Naive thymus-derived CD8-positive, alpha-beta T cell (primary cell): ENCODE data around the gene BCR. TPM values are rescaled to one million over a fixed set of nuclear protein-coding genes. Genes with fewer than 3 reads are reported as not detected.

Source experiments
- ATAC-seq, 2 donors: fragments of 150-1000 bp; cut with Tn5 transposase in 1 of 2; sonication (Bioruptor Pico), chemical (Tn5 transposase) in 1 of 2; 1 replicate in 1 of 2; 2 replicates in 1 of 2; pipeline ENCODE4 v1.10.0; 2021; ENCODE audit warnings: mild to moderate bottlenecking in 2 of 2, moderate library complexity in 2 of 2
- POLR2A ChIA-PET: fragments of 350-600 bp; sonication (Branson Sonifier 250); formaldehyde crosslinking; loops from one replicate; lab custom pipeline; 2021; ENCODE audit warnings: antibody characterized with exemption; lab: Charles Lee
- DNase-seq, 10 donors: peaks; one replicate each; pipeline versions ENCODE4 v3.0.0 to v3.0.0-alpha.2; 2020 to 2022
- H3K27ac Mint-ChIP-seq, 10 donors: one replicate each; pipeline ENCODE4 v1.8.0; 2020 to 2022; ENCODE audit warnings: mild to moderate bottlenecking in 10 of 10, mixed read lengths in 10 of 10, moderate library complexity in 4 of 10, inconsistent platforms in 1 of 10
- H3K27me3 Mint-ChIP-seq, 5 donors: one replicate each; pipeline ENCODE4 v1.8.0; 2021 to 2022; ENCODE audit warnings: mixed read lengths in 5 of 5
- H3K36me3 Mint-ChIP-seq, 3 donors: one replicate each; pipeline ENCODE4 v1.8.0; 2020 to 2022; ENCODE audit warnings: mixed read lengths in 3 of 3, mild to moderate bottlenecking in 2 of 3, inconsistent platforms in 1 of 3
- H3K4me1 Mint-ChIP-seq, 4 donors: one replicate each; pipeline ENCODE4 v1.8.0; 2021 to 2022; ENCODE audit warnings: mixed read lengths in 4 of 4
- H3K4me3 Mint-ChIP-seq, 10 donors: one replicate each; pipeline ENCODE4 v1.8.0; 2020 to 2022; ENCODE audit warnings: mild to moderate bottlenecking in 10 of 10, mixed read lengths in 10 of 10, moderate library complexity in 6 of 10, inconsistent platforms in 1 of 10
- H3K9me3 Mint-ChIP-seq, 9 donors: one replicate each; pipeline ENCODE4 v1.8.0; 2020 to 2022; ENCODE audit warnings: mixed read lengths in 9 of 9, mild to moderate bottlenecking in 3 of 9, inconsistent platforms in 1 of 9, moderate library complexity in 1 of 9
- polyA plus RNA-seq, 3 donors: library from polyadenylated mRNA; unstranded; fragments of 300-500 nt; fragmentation: Illumina TruSeq; gene quantifications; one replicate each; pipeline ENCODE4 v1.2.3, GENCODE V29; 2021
- total RNA-seq, 8 experiments: library from RNA in 2 of 8; stranded (reverse) in 2 of 8; gene quantifications; one replicate each; pipeline ENCODE4 v1.2.3 and lab custom pipeline; 2021 to 2026

BCR gene
- total and polyA plus RNA-seq, 5 experiments from 2014 or later: 3.8 to 76.9 (median 18.3) TPM

GRCh38 chr22:23257889-23258825, 77.8 kb downstream of the BCR start:
- peaks cover 4 to 42% (median 17%) of the 10 kb centered on the region in 4 donors for H3K4me1 Mint-ChIP-seq
- H3K27ac Mint-ChIP-seq: peak overlapping the region in 3 of 10 donors; percentile 33 to 79 (median 52)
- no peak for ATAC-seq
- H3K36me3 Mint-ChIP-seq: peaks cover 0 to 61% (median 0%) of the 10 kb centered on the region in 3 donors
- POLR2A ChIA-PET: no interaction called here
- H3K27me3 Mint-ChIP-seq: no peaks in the 10 kb centered on the region
- H3K4me3 Mint-ChIP-seq: no peak overlapping the region
- H3K9me3 Mint-ChIP-seq: no peaks in the 10 kb centered on the region
- DNase-seq: no peak

- ATAC-seq (no peak), DNase-seq (no peak)
- Mint-ChIP-seq H3K36me3 (peaks cover 0 to 63% (median under 1%) of the 10 kb centered on the region in 3 donors), H3K4me1 (peaks cover 4 to 41% (median 16%) of the 10 kb centered on the region in 4 donors), H3K9me3 (no peaks in the 10 kb centered on the region), H3K27ac (peak overlapping the region in 3 of 10 donors; percentile 33 to 54 (median 52)), H3K27me3 (no peaks in the 10 kb centered on the region), H3K4me3 (no peak overlapping the region)
- POLR2A ChIA-PET: no interaction called here
These were observed 78.5 kb downstream of the BCR start for GRCh38 chr22:23258826-23259170.

GRCh38 chr22:23259916-23260644, 79.8 kb downstream of the BCR start:
- no peak overlapping the region for H3K4me3 Mint-ChIP-seq
- no peaks in the 10 kb centered on the region for H3K27me3 Mint-ChIP-seq
- peak overlapping the region in 4 of 10 donors; percentile 29 to 46 (median 40) for H3K27ac Mint-ChIP-seq
- H3K36me3 Mint-ChIP-seq: peaks cover 0 to 62% (median 2%) of the 10 kb centered on the region in 3 donors
- H3K4me1 Mint-ChIP-seq: peaks cover 4 to 33% (median 11%) of the 10 kb centered on the region in 4 donors
- POLR2A ChIA-PET: no interaction called here
- ATAC-seq: no peak
- no peaks in the 10 kb centered on the region for H3K9me3 Mint-ChIP-seq
- no peak for DNase-seq

GRCh38 chr22:23260645-23261581, 80.6 kb downstream of the BCR start:
- Mint-ChIP-seq H3K4me3 (no peak overlapping the region), H3K27me3 (no peaks in the 10 kb centered on the region), H3K27ac (peak overlapping the region in 4 of 10 donors; percentile 9 to 33 (median 26)), H3K4me1 (peaks cover 6 to 28% (median 11%) of the 10 kb centered on the region in 4 donors), H3K9me3 (no peaks in the 10 kb centered on the region), H3K36me3 (peaks cover 0 to 63% (median 2%) of the 10 kb centered on the region in 3 donors)
- POLR2A ChIA-PET: no interaction called here
- DNase-seq: no peak
- no peak for ATAC-seq

GRCh38 chr22:23261900-23262450, 81.7 kb downstream of the BCR start:
- no peak for ATAC-seq
- POLR2A ChIA-PET: no interaction called here
- Mint-ChIP-seq H3K4me1 (peaks cover 5 to 23% (median 7%) of the 10 kb centered on the region in 4 donors), H3K27ac (peak overlapping the region in 1 of 10 donors; percentile 6), H3K4me3 (no peak overlapping the region), H3K27me3 (no peaks in the 10 kb centered on the region), H3K9me3 (no peaks in the 10 kb centered on the region), H3K36me3 (peaks cover 0 to 61% (median 2%) of the 10 kb centered on the region in 3 donors)
- no peak for DNase-seq

- POLR2A ChIA-PET: no interaction called here
- no peak for ATAC-seq
- Mint-ChIP-seq H3K4me1 (peaks cover 0 to 18% (median 4%) of the 10 kb centered on the region in 4 donors), H3K27ac (peak overlapping the region in 2 of 10 donors; percentile 92), H3K36me3 (peaks cover 0 to 60% (median 2%) of the 10 kb centered on the region in 3 donors), H3K27me3 (no peaks in the 10 kb centered on the region), H3K9me3 (no peaks in the 10 kb centered on the region), H3K4me3 (no peak overlapping the region)
- no peak for DNase-seq
These were observed 82.4 kb downstream of the BCR start for GRCh38 chr22:23262518-23263332.

- DNase-seq (peak in 9 of 10 donors; percentile 17 to 69 (median 39)), ATAC-seq (peak; percentile 93 to 96)
- Mint-ChIP-seq H3K9me3 (no peaks in the 10 kb centered on the region), H3K36me3 (peaks cover 0 to 61% (median 2%) of the 10 kb centered on the region in 3 donors), H3K27me3 (no peaks in the 10 kb centered on the region), H3K27ac (peak overlapping the region; percentile 19 to 95 (median 57)), H3K4me1 (peaks cover 0 to 17% (median 7%) of the 10 kb centered on the region in 4 donors), H3K4me3 (peak overlapping the region in 2 of 10 donors; percentile 7 to 48)
- POLR2A ChIA-PET: no interaction called here
These were observed 83.6 kb downstream of the BCR start for GRCh38 chr22:23263651-23264555.

GRCh38 chr22:23264610-23265367, 84.5 kb downstream of the BCR start:
- peak overlapping the region in 6 of 10 donors; percentile 36 to 94 (median 52) for H3K27ac Mint-ChIP-seq

GRCh38 chr22:23265368-23265700, 85.0 kb downstream of the BCR start:
- H3K4me3 Mint-ChIP-seq: no peak overlapping the region
- peaks cover 0 to 22% (median 9%) of the 10 kb centered on the region in 4 donors for H3K4me1 Mint-ChIP-seq
- ATAC-seq (no peak), DNase-seq (no peak)
- H3K27ac Mint-ChIP-seq: peak overlapping the region in 4 of 10 donors; percentile 21 to 92 (median 50)
- POLR2A ChIA-PET: no interaction called here
- H3K9me3 Mint-ChIP-seq: no peaks in the 10 kb centered on the region
- peaks cover 0 to 64% (median 2%) of the 10 kb centered on the region in 3 donors for H3K36me3 Mint-ChIP-seq
- no peaks in the 10 kb centered on the region for H3K27me3 Mint-ChIP-seq

More at GRCh38 chr22:23264610-23265367, 84.5 kb downstream of the BCR start:
- Mint-ChIP-seq H3K27me3 (no peaks in the 10 kb centered on the region), H3K4me3 (no peak overlapping the region), H3K4me1 (peaks cover 0 to 16% (median 10%) of the 10 kb centered on the region in 4 donors), H3K36me3 (peaks cover 0 to 68% (median 2%) of the 10 kb centered on the region in 3 donors), H3K9me3 (no peaks in the 10 kb centered on the region)
- no peak for DNase-seq
- ATAC-seq: no peak
- POLR2A ChIA-PET: no interaction called here

GRCh38 chr22:23266780-23267179, 86.5 kb downstream of the BCR start:
- no peak for DNase-seq
- H3K27me3 Mint-ChIP-seq: no peaks in the 10 kb centered on the region
- peak overlapping the region in 5 of 10 donors; percentile 9 to 78 (median 46) for H3K27ac Mint-ChIP-seq
- POLR2A ChIA-PET: interaction anchor here (1.3 kb wide), 1 partner anchor 84 kb away, joined by 3 read pairs; no protein-coding TSS in a partner anchor
- no peaks in the 10 kb centered on the region for H3K9me3 Mint-ChIP-seq
- ATAC-seq: no peak
- peaks cover 0 to 70% (median 2%) of the 10 kb centered on the region in 3 donors for H3K36me3 Mint-ChIP-seq
- peaks cover 0 to 34% (median 9%) of the 10 kb centered on the region in 4 donors for H3K4me1 Mint-ChIP-seq
- H3K4me3 Mint-ChIP-seq: no peak overlapping the region
